Measurements from ENCODE around the gene DMPK. TPM values are rescaled to one million over a fixed set of nuclear protein-coding genes. Genes with fewer than 3 reads are reported as not detected.

DMPK gene
- total and polyA plus RNA-seq, 2 of the 4 experiments (the other 2 are of a cell fraction): 7.9 to 50.7 TPM

- Histone ChIP-seq H2AK5ac (ENCODE audit: low read depth, low read length) (no peak overlapping the region), H3K4ac (ENCODE audit: low read depth, low read length) (no peak overlapping the region), H2BK120ac (ENCODE audit: low read depth, low read length) (no peak overlapping the region), H2AK9ac (replicated peaks; ENCODE audit: low read depth, low read length, poor library complexity) (no peak overlapping the region), H3K4me2 (ENCODE audit: low read depth, low read length) (no peak overlapping the region), H3K79me1 (ENCODE audit: low read depth in 1 of 2, low read length in 2 of 2) (no peaks in the 10 kb centered on the region), H3K56ac (ENCODE audit: extremely low read depth, insufficient read depth, low read length) (no peak overlapping the region), H2BK20ac (ENCODE audit: low read depth, low read length) (no peak overlapping the region), H3K4me3 (ENCODE audit: insufficient read depth, low read depth, low read length) (no peak overlapping the region), H3K9me1 (ENCODE audit: insufficient read depth, low read length) (no peaks in the 10 kb centered on the region), H3K4me1 (ENCODE audit: control insufficient read depth, insufficient read depth, low read length) (no peaks in the 10 kb centered on the region), H3K23ac (ENCODE audit: low read depth, low read length) (no peak overlapping the region), H3K27ac (ENCODE audit: insufficient read depth, low read length) (no peak overlapping the region), H3K14ac (replicated peaks; ENCODE audit: low read depth, low read length) (no peak overlapping the region), H2AFZ (replicated peaks; ENCODE audit: low read length, poor library complexity) (no peak overlapping the region), H4K8ac (ENCODE audit: low read depth in 2 of 2, low read length in 2 of 2) (no peak overlapping the region), H3K9ac (ENCODE audit: low read depth, low read length) (no peak overlapping the region), H4K5ac (ENCODE audit: low read depth, low read length) (no peak overlapping the region), H4K20me1 (ENCODE audit: insufficient read depth, low read length) (no peaks in the 10 kb centered on the region), H4K91ac (ENCODE audit: insufficient read depth, low read depth, low read length) (no peak overlapping the region), H3K36me3 (ENCODE audit: control insufficient read depth, insufficient read depth, low read length) (no peaks in the 10 kb centered on the region), H3K27me3 (ENCODE audit: control insufficient read depth, insufficient read depth, low read length) (peaks cover 22% of the 10 kb centered on the region), H2BK5ac (ENCODE audit: low read depth, low read length, poor library complexity, severe bottlenecking) (no peak overlapping the region), H3K18ac (ENCODE audit: low read depth, low read length) (no peak overlapping the region), H3K9me3 (ENCODE audit: control insufficient read depth, insufficient read depth, low read length) (no peaks in the 10 kb centered on the region), H2BK15ac (ENCODE audit: low read depth, low read length) (no peak overlapping the region)
- TF ChIP-seq CEBPB (IDR thresholded peaks at IDR 0.05; ENCODE audit: low read depth, low read length): no peak
- no peak for TF ChIP-seq FOS (IDR thresholded peaks at IDR 0.05; ENCODE audit: low read depth, low read length)
- TF ChIP-seq CTCF (conservative IDR thresholded peaks at IDR 0.05; ENCODE audit: low read depth, low read length): no peak
- TF ChIP-seq RAD21 (IDR thresholded peaks at IDR 0.05; ENCODE audit: low read length): no peak
- TF ChIP-seq POLR2A (IDR thresholded peaks at IDR 0.05; ENCODE audit: low read depth, low read length): no peak
- TF ChIP-seq MXI1 (IDR thresholded peaks at IDR 0.05; ENCODE audit: borderline replicate concordance, low read depth, low read length): no peak
- TF ChIP-seq BHLHE40 (IDR thresholded peaks at IDR 0.05; ENCODE audit: low read depth, low read length): no peak
- no peak for TF ChIP-seq NFE2L2 (IDR thresholded peaks at IDR 0.05; ENCODE audit: low read depth, low read length)
- no peak for TF ChIP-seq RFX5 (IDR thresholded peaks at IDR 0.05; ENCODE audit: low read depth, low read length)
- no peak for TF ChIP-seq SMC3 (IDR thresholded peaks at IDR 0.05; ENCODE audit: low read depth, low read length)
- DNase-seq (no peak), ATAC-seq (ENCODE audit: low read depth) (no peak)
- ChIA-PET CTCF (no interaction called here), POLR2A (ENCODE audit: unreplicated experiment) (no interaction called here)
- dilution Hi-C loops (cut with HindIII; ENCODE audit: low sequenced_read_pairs, unreplicated experiment): no loop called here
- no CpG with 5 or more reads among the region's 5 CpGs for WGBS, 2 experiments (ENCODE audit: extremely low coverage in 2 of 2, insufficient read length in 1 of 2)
- in situ Hi-C loops (cut with MboI; ENCODE audit: low sequenced_read_pairs): no loop called here
- intact Hi-C loops (cut with micrococcal nuclease): no loop called here
- no TSS peak for BruUV-seq (replicated peaks)
These were observed 34.8 kb downstream of the DMPK start for GRCh38 chr19:45747513-45747912.
